DMS153 treated with DMSO at 0.1 percent for 48 hours (cell line): Measurements from ENCODE around the gene INF2.

Experiments
- DNase-seq: peaks from one replicate; lab custom pipeline; 2025; ENCODE audit not compliant: unreplicated experiment; lab: John Stamatoyannopoulos, UW

The INF2 gene

DNA sequence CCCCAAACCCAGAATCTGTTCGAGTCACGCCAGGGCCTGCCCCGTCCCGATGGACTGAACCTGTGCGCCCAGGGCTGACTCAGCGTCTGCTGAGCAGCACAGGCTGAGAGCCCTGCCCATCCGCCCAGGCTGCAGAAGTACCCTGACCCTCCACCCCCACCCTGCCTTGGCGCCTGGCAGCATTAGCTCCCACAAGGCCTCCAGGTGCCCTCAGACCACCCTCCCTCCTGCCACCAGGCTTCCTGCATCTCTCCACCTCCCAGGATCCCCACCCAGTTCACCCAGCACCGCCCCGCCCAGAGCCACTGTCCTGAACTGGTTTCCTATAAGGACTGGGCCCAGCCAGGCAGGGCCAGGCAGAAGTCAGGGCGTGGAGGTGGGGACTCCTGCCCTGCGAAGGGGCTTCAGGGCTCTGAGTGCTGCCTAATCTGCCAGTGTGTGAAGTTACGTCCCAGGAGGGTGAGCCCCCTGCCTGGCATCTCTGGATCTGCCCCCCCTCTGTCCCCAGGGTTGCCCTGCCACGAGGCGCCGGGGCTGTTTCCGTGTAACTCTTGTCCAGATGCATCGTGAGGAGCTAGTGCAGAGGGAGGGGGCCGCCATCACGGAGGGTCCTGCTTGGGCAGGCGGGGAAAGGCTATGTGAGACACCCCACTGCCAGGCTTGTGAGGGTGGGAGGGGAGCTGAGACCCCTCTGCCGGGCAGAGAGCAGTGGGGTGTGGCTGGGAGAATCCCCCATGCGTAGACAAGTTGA is 43.7 kb downstream of the INF2 start:
- DNase-seq, result no peak

DNA sequence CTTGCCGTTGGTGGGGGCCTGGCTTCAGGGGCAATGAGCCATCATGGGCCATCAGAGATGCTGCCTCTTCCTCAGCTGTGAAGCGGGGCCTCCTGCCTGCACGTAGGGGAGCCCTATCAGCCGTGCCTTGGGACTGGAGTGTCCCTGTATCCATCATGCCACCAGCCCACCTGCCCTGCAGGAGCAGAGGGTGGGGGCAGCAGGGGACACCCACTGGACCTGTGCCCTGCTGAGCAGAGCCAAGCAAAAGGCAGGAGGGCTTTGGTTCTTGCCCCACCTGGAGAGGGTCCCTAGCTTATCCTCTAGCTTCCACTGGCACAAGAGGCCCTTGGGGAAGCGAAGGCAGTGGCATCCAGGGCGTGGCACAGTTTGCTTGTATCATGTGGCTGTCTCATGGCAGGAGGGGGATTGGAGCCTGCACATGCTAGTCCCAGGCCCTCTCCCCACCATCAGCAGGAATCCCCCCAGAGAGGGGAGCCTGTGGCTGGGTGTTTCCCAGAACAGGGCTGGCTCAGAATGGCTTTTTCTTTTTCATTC is 44.7 kb downstream of the INF2 start:
- no peak for DNase-seq

DNA sequence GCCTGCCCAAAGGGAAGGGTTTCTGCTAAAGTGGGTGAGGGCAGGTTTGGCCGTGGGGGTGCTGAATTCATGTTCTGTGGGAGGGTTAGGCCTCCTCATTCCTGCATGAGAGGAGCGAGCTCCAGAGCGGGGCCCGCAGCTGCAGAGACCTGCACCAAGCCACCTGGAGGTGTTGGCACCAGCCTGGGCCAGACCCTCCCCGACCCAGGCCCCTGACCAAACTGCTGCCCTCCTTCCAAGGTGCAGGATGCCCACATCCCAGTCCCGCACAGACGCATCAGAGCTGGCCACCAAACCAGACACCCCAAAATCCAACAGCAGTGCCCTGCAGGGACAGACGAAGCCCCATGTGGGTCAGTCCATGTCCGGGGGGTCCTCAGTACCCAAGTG is 45.2 kb downstream of the INF2 start:
- DNase-seq, result no peak

DNA sequence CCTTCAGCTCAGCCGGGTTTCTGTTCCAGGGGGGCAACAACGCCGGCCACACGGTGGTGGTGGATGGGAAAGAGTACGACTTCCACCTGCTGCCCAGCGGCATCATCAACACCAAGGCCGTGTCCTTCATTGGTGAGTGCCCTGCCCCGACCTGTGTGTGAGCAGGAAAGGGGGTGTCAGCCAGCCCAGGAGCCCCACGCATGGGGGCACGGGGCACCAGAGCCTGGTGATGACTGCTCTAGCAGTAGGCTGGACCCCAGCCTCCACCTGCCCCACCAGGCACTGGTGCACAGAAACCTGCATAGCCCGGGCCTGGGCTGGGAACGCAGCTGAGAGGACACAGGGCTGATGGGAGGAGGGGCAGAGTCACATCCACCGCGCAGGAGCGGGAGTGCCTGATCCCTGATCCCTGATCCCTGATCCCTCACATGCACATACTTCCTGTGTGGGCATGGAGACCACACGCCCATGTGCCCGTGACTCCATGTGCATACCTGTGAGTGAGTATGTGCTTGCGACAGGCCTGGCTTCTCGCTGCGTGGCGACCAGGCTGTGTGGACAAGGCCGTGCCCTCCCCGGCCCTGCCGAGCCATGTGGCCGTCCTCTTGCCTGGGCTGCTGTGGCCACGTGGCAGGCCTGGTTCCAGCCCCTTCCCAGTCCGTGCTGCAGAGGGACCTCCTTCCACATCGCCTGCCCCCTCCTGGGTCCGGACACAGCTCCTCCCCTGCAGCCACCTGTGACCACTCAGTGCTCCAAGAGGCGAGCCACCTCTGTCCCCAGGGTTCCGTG is 45.8 kb downstream of the INF2 start:
- DNase-seq, result no peak

DNA sequence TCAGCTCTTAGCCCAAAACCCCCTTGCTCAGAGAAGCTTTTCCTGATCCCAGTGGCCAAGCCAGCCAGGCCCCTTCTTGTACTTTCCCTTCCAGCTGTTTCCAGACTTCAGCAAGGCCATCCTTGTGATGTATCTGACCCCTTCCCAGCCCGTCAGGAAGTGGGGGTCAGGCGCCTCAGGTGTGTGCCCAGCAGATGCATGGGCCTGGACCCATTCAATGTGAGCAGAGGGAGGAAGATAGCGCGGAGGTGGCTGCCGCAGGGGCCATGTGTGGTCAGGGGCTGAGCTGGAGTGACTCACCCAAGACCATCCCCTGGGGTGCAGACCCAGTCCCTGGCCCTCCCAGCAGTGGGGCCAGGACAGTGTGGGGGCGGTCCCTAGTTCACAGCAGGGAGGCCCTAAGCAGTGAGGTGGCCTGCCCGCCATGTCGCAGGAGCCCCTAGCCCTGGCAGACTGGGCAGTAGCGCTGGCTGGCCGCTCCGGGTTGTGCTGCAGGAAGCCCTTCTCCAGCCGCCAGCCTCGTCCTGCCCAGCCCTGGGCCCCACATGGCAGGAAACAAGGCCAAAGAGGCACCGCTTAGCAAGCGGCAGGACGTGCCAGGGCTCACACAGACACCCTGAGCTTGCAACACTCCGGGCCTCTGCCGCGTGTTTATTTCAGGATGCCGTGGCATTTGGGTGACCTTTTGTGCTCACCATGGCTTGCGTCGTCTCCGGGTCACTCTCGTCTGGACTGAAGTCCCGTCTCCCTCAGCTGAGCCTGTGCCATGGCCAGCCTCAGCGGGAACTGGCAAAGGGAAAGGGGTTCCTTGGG is 46.6 kb downstream of the INF2 start:
- DNase-seq, result no peak

DNA sequence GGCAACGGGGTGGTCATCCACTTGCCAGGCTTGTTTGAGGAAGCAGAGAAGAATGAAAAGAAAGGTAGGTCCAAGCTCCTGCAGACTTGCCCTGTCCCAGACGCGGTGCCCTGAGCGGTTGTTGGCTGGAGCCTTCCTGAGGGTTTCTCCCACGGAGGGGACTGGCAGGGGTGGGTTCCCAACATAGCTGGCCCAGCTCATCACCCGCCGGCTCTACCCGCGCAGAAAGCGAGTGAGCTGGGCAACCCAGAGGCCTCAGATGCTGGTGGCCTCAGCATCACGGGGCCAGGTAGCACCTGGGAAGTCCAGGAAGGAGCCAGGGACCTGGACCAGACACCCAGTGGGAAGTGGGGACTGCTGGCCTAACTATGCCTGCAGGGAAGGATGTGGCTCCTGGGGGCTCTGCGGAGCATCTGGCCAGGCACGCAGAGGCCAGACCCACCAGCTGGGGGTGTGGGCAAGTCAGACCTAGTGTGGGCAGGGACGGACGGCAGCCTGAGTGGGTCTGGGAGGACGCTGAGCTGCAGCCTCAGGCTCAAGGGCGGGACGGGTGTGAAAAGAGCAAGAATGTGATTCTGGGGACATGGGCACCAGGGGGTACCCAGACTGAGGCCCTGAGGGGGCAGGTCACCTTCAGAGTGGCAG is 49.1 kb downstream of the INF2 start:
- DNase-seq, result no peak

DNA sequence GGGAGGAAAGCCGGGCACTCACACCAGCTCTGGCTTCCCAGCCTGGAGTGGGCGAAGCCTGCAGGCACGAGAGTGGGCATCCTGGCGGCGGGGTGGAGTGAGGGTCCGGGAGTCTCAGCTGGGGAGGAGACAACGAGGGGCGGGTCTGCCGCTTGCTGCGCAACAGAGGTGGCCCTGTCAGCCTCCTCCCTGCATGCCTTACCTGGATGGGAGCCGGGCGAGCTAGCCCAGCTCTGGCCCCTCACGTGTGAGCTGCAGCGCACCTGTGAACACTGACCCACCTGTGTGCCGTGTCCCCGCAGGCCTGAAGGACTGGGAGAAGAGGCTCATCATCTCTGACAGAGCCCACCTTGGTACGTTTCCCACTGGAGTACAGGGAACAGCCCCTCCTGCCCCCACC is 49.6 kb downstream of the INF2 start:
- no peak for DNase-seq

DNA sequence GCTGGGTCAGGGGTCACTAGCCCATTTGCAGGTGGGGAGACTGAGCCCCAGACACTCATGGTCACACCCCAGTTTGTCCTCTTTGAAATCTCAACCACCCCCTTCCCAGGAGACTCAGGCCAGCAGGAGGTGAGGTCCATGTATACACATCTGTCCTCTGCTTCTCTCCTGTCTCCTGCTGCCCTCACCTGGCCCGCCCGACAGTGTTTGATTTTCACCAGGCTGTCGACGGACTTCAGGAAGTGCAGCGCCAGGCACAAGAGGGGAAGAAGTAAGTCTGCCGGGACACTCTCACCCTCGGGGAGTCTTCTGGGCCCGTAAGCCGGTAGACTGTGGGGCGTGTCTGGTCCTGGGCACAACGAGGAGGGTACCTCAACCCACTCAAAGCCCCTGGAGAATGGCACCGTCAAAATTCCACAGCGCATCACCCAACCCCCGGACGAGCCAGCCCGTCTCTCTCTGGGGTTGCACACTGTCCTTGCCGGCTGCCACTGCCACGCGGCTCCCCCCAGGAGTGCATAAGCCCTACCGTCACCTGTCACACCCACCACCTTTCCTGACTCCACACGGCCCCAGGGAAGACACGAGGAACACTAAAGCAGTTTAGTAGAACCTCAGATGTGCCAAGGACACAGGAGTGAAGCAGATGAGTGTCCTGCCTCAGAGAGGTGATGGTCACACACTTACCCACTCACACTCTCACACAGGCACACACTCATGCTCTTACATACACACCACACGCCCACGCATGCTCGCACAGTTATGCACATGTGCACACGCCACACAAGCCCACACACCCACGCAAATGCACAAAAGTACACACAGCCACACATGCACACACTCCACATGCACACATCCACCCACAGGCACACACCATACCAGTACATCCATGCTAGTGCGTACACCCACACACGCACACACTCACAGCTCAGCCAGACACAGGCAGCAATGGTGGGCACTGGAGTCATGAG is 50.4 kb downstream of the INF2 start:
- DNase-seq, result no peak

DNA sequence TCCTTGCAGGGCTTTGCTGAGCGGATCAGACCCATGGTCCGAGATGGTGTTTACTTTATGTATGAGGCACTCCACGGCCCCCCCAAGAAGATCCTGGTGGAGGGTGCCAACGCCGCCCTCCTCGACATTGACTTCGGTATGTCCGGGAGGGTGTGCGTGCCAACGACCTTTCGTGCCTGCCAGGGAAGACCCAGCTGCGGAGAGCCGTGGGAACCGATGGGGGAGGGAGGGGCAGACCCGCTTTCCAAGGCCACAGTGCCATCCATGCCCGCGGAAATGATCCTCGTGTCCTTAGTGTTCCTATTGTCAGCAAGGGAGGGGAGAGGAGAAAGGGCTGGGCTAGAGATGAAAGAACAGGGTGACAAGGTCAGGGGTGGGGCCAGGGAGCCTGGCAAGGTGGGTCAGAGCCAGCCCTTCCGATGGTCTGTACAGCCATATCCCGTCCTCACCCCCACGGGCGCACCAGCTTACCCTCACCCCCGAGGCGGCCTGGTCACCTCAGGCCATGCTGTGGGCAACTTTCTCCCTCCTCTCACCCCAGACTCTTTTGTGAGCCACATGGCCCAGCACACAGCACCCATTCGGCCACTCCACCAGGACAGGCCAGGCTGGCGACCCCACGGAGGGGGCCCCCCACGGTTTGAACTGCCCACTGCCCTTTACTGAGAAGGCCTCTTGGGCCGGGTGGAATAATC is 51.8 kb downstream of the INF2 start:
- DNase-seq, result no peak

DNA sequence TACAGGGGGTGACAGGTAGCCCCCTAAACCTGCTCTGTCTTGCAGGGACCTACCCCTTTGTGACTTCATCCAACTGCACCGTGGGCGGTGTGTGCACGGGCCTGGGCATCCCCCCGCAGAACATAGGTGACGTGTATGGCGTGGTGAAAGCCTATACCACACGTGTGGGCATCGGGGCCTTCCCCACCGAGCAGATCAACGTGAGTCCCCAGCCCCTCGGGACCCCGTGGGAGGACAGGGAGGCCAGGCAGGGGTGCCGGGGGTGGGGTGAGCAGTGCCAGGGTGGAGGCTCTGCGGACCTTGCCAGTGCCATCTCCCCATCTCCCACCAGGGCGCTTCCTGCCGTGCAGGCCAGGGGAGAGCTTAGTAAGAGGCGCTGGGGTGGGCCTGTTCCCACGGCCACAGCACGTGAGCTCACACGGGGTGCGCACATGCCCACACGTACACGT is 52.4 kb downstream of the INF2 start:
- DNase-seq, result no peak

DNA sequence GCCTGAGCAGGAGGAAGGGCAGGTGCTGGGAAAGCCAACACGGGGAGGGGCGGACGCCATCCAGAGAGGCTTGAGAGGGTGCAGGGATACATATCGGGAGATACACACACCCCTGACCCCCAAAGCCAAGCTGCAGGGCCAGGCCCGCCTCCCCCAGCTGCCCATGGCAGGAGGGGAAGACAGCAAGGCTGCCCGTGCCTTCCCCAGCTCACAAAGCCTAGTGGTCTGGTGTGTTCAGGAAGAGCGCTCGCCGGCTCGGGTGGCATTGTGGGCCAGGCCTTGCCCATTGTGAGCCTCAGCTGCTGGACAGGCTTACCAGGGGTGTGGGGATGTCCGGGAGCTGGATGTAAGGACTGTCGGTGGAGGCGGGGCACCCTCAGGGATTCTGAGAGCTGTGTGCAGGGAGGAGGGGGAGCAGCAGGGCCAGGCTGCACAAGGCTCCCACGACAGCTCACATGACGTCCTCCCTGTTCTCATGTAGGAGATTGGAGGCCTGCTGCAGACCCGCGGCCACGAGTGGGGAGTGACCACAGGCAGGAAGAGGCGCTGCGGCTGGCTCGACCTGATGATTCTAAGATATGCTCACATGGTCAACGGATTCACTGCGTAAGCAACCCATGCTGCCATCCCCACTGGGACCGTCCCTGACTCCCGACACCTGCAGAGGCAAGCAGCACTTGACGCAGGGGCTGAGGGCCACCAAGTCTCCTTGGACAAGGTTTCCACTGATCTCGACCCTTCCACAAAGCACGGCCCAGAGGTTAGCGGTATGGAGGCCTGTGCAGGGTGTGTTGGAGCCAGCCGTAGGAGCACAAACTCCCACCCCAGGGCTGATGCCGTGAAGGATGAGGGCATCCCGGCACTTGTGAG is 53.4 kb downstream of the INF2 start:
- DNase-seq, result no peak

DNA sequence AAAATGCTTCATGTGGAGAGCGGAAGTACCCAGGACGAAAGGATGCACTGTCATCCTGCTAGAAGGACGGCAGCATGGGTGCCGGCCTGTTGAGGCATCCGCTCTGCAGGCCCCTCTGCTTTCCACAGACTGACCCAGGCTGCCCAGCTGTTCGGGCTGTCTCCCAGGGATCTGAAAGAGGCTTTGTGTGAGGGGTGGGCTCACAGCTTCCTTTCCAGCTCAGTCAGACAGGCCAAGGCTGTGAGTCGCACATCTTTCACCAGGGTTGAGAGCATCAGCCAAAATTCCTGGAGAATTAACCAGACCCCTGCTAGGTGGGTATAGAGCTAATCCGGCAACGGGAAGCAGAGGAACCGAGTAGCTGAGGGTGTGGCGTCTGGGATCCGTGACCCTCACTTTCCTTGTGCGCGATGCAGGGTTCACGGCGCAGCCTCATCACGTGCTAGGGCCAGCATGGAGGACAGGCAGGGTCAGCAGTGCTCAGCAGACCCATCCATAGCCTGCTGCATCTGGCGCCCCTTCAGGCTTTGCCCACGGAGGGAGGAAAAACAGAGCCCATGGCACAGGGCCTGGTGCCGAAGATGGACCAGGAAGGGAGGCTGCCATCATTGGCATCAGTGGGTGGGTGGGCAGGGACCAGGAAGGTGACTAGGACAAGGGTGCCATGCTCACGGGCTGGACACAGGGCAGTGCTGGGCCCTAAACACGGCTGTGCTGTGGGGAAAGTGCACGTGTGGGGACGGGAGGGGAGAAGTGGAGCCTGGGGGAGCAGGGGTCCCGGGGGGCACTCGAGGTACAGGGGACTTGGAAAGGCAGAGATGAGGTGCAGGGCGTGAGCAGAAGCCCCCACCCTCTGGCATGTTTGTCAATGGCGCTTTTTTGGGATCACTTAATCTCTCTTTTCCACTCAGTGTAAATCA is 54.3 kb downstream of the INF2 start:
- no peak for DNase-seq

DNA sequence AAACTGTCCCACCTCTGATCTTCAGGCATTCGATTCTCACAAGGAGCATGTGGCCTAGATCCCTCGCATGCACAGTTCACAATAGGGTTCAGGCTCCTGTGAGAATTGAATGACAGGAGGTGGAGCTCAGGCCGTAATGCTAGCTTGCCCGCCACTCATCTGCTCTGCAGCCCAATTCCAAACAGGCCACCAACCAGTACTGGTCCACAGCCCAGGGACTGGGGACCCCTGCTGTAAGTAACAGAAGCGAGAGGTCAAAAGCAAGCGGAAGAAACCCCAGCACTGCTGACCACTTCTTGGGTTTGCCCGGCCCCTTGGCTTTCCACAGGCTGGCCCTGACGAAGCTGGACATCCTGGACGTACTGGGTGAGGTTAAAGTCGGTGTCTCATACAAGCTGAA is 55.1 kb downstream of the INF2 start:
- no peak for DNase-seq

DNA sequence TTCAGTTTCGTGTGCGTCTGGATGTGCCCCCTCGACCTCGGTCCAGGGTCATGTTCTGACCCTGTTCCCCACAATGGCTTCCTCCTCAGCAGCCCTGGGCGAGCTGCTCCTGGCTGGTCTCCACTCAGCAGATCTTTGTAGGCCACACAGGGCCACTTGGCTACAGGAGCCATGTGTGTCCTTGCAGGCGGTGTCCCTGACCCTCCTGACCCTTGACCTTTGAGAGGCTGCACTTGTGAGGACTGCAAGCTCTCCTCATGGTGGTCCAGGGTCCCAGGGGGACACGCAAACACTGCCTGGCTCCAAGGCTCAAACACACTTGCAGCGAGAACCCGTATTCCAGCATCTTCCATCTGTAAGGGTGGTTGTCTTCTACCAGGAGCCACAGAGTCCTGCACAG is 56.0 kb downstream of the INF2 start:
- no peak for DNase-seq

DNA sequence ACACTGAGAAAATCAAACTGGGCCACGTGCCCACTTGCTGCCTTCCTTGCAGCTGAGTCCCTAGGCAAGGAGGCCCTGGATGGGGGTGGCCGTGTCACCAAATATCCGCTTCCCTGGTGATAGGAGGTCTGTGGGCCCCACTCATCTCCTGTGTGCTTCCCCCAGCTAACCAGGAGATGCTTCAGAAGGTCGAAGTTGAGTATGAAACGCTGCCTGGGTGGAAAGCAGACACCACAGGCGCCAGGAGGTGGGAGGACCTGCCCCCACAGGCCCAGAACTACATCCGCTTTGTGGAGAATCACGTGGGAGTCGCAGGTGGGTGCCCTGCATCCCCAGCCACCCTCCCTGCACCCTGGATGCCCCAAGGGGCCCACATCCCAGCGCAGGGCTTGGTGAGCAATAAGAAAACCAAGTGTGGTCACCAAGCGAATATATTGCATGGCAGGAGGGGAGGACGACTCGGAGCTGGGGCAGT is 56.7 kb downstream of the INF2 start:
- DNase-seq, result no peak

DNA sequence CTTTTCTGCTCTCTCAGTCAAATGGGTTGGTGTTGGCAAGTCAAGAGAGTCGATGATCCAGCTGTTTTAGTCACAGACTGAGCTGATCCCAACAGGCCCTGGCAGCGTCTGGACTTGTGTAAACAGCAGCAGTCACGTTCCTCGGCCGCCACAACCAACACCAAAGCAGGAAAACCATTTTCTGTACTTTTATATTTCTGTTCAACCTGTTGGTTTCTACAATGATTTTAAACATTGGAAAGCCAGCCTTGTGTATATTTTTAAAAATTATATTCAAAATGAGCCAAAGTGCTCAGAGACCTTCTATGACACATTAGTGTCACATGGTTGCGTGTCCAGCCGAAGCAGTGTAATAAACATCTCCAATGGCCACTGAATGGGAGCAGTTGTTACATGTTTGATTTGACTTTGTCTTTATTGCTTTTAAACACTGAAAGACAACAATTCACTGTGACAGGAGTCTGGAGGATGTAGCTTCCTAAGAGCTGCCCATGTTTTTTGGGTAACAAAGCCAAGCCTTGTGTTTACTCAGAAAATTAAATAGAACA is 57.6 kb downstream of the INF2 start:
- DNase-seq, result peak; percentile 31

DNA sequence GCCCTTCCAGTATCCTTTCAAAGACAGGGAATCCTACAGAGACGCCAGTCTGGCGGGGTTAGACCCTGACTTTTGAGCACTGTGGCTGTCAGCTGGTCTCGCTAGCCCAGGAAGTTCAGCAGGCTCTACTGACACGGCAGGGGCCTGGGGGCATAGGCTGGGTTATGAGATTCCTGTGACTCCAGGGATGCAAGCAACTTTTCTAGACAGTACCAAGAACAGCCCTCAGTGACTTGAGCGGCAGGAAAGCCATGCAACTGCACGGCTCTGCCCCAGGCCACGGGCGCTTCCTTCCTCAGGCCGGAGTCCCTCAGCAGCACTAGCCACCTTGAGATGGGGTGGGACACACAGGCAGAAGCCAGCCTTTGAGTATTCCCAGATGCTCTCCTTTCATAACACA is 58.5 kb downstream of the INF2 start:
- no peak for DNase-seq
